Lower leg skin (tissue), 4 donors: ENCODE data around the gene PRDM16. TPM values are rescaled to one million over a fixed set of nuclear protein-coding genes. Genes with fewer than 3 reads are reported as not detected.

ENCODE experiments used
- DNase-seq, 2 donors: peaks; one replicate each; pipeline ENCODE4 v3.0.0-alpha.2; 2019; ENCODE audit warnings: low spot score in 2 of 2
- H3K4me3 ChIP-seq: fragments of 200-600 bp; sonication (generic); 2 replicates; pipeline ENCODE4 v1.5.1; 2017; ENCODE audit warnings: mild to moderate bottlenecking, low read depth; ENCODE audit not compliant: poor library complexity, severe bottlenecking
- POLR2A ChIP-seq, 2 donors: fragments of 450-650 bp; IDR thresholded peaks; one replicate each; pipeline ENCODE4 v1.6.1; 2016 to 2017; ENCODE audit warnings: antibody characterized with exemption in 2 of 2, mild to moderate bottlenecking in 1 of 2, moderate library complexity in 1 of 2
- whole genome bisulfite sequencing, 2 donors: methylation state at CpG; one replicate each; pipeline ENCODE4 v1.1.5; 2018; 5-methylcytosine and 5-hydroxymethylcytosine counted together
- intact Hi-C: fragments of 100-400 bp; cut with DNase I; formaldehyde crosslinking; loops from one replicate; pipeline ENCODE4 v1.15.0; 2023; ENCODE audit warnings: low total_unique reads
- total RNA-seq, 4 donors: library from RNA; depleted of rRNA; stranded (reverse); fragments of >200 nt; gene quantifications; one replicate each; pipeline ENCODE4 v1.1.0, GENCODE V29; 2016
- TF ChIP-seq, protein P1 (sequence below), 3 donors: fragments of 450-650 bp; IDR thresholded peaks; one replicate each; pipeline ENCODE4 v1.5.1; 2016; ENCODE audit warnings: antibody characterized with exemption in 3 of 3, mild to moderate bottlenecking in 3 of 3, moderate library complexity in 2 of 3

Gene PRDM16
- total RNA-seq, 4 donors from 2014 or later: 0.08 to 0.91 (median 0.56) TPM; not detected in 1

- intact Hi-C loops: no loop called here
- DNase-seq: no peak
- 80 to 81% methylated on average over 35 of the region's 35 CpGs for WGBS, 2 donors
- no peak for TF ChIP-seq POLR2A (IDR thresholded peaks at IDR 0.05)
- no peak overlapping the region for H3K4me3 ChIP-seq
Measured at GRCh38 chr1:3242408-3243260, 173.6 kb downstream of the PRDM16 start.

DNA sequence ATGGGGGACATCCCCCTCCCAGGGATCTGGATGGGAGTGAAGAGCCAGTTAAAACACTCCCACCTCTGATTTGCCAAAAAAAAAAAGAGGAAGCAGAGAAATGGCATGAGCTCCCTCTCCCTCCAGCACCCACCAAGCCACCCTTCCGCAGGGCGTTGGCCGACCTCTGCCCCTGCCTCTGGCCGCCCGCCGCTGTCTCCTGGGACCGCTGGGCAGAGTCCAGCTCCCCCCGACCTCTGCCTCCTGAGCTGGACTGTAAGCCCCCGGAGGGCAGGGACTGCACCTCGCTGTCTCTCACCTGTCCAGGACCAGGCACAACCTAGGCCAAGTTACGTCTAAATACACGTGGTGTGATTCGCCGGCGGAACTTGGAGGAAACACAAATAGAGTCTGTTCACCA, 174.3 kb downstream of the PRDM16 start:
- intact Hi-C loops: no loop called here
- WGBS, 2 donors: 87 to 89% methylated on average over 15 of the region's 15 CpGs

DNA sequence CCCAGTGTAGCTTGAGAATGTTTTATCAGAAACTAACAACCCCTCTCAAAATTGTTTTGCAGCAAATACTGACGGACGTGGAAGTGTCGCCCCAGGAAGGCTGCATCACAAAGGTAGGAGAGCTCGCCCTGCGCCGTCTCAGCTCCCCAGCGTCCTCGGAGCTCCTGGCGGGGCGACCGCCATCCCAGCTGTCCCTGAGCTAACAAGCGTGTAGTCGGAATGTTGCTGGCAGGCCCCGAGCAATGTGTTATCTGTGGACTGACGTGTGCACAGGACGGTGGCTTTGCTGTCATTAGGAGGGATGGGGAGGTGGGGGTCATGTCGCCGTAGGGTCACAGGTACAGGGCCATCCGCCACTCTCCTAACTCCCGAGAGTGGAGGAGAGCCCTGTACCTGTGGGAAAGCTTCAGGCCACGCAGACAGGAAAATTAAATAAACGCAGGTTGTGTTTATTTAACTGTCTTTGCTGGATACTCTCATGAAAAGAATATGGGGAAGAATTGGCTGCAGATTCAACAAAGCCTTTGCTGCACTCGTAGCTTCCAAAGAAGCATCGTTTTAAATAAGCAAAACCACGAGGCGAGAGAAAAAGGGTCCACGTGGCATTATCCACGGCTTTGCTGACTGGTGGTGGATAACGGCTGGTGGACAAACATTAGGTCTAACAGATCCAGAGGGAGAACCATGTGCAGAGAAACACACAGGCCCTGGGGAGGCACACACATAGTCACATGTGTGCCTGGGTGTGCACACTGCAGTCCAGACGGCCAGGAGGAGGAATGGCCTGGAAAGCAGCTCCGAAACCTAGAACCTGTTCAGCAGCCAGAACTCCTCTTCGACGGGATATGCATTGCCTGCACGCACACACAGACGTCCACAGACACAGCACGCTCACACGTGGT, 175.3 kb downstream of the PRDM16 start:
- TF ChIP-seq, protein P1, sequence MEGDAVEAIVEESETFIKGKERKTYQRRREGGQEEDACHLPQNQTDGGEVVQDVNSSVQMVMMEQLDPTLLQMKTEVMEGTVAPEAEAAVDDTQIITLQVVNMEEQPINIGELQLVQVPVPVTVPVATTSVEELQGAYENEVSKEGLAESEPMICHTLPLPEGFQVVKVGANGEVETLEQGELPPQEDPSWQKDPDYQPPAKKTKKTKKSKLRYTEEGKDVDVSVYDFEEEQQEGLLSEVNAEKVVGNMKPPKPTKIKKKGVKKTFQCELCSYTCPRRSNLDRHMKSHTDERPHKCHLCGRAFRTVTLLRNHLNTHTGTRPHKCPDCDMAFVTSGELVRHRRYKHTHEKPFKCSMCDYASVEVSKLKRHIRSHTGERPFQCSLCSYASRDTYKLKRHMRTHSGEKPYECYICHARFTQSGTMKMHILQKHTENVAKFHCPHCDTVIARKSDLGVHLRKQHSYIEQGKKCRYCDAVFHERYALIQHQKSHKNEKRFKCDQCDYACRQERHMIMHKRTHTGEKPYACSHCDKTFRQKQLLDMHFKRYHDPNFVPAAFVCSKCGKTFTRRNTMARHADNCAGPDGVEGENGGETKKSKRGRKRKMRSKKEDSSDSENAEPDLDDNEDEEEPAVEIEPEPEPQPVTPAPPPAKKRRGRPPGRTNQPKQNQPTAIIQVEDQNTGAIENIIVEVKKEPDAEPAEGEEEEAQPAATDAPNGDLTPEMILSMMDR (IDR thresholded peaks at IDR 0.05): no peak
- no peak for TF ChIP-seq POLR2A (IDR thresholded peaks at IDR 0.05)
- intact Hi-C loops: no loop called here
- WGBS, 2 donors: 61 to 67% methylated on average over 37 of the region's 37 CpGs
- DNase-seq: no peak
- H3K4me3 ChIP-seq: no peak overlapping the region

More for the DNA sequence above, 174.3 kb downstream of the PRDM16 start:
- H3K4me3 ChIP-seq: no peak overlapping the region
- DNase-seq: no peak
- no peak for TF ChIP-seq POLR2A (IDR thresholded peaks at IDR 0.05)
- TF ChIP-seq, protein P1 (IDR thresholded peaks at IDR 0.05): no peak

GRCh38 chr1:3244927-3245315, 175.9 kb downstream of the PRDM16 start:
- WGBS, 2 donors: 37 to 46% methylated on average over 7 of the region's 7 CpGs
- H3K4me3 ChIP-seq: no peak overlapping the region
- DNase-seq: no peak
- intact Hi-C loops: no loop called here
- TF ChIP-seq POLR2A (IDR thresholded peaks at IDR 0.05): no peak
- TF ChIP-seq, protein P1 (IDR thresholded peaks at IDR 0.05): no peak

DNA sequence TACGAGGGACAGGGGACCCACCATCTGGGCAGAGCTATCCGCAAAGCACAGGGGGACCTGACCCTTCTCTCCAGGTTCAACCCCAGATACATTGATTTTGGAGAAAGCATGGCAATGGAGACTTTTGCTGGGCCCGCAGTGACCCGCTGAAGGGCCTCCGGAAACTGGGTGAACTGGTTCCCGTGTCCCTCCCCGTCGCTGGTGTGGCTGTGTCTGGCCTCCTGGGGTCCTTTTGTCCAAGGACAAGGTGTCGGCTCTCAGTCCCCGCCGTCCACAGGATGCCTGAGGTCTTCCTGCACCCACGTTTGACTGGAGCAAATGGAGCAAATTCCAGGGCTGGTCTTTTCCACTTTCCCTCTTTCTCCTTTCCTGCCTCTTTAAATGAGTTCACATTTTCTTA, 176.3 kb downstream of the PRDM16 start:
- DNase-seq: no peak
- intact Hi-C loops: no loop called here
- 44 to 50% methylated on average over 12 of the region's 12 CpGs for WGBS, 2 donors
- H3K4me3 ChIP-seq: no peak overlapping the region
- TF ChIP-seq, protein P1 (IDR thresholded peaks at IDR 0.05): no peak
- no peak for TF ChIP-seq POLR2A (IDR thresholded peaks at IDR 0.05)

- TF ChIP-seq POLR2A (IDR thresholded peaks at IDR 0.05): no peak
- no peak for DNase-seq
- intact Hi-C loops: no loop called here
- 51 to 60% methylated on average over 13 of the region's 13 CpGs for WGBS, 2 donors
- H3K4me3 ChIP-seq: no peak overlapping the region
Measured at GRCh38 chr1:3245768-3246167, 176.8 kb downstream of the PRDM16 start.
